Gastroesophageal sphincter (tissue), 4 donors: Measurements from ENCODE around the gene ADGRG1. TPM values are rescaled to one million over a fixed set of nuclear protein-coding genes. Genes with fewer than 3 reads are reported as not detected.

Experiments used
- ATAC-seq: fragments of 150-250 bp; one replicate; pipeline ENCODE4 v1.9.1; 2016; ENCODE audit warnings: mild to moderate bottlenecking, moderate library complexity
- H3K27ac ChIP-seq, 4 donors: fragments of 200-600 bp; sonication (generic) in 3 of 4; 1 replicate in 3 of 4; 2 replicates in 1 of 4; pipeline ENCODE4 v1.5.1; 2016 to 2019
- H3K27me3 ChIP-seq: fragments of 200-600 bp; sonication (generic); one replicate; pipeline ENCODE4 v1.5.1; 2019
- H3K36me3 ChIP-seq, 2 donors: fragments of 200-600 bp; sonication (generic); one replicate each; pipeline ENCODE4 v1.5.1; 2019; ENCODE audit warnings: control low read depth in 1 of 2
- H3K4me1 ChIP-seq, 3 donors: fragments of 200-600 bp; sonication (generic); 1 replicate in 2 of 3; 2 replicates in 1 of 3; pipeline ENCODE4 v1.5.1; 2016 to 2019; ENCODE audit warnings: control low read depth in 2 of 3
- H3K4me3 ChIP-seq, 2 donors: fragments of 200-600 bp; sonication (generic); one replicate each; pipeline ENCODE4 v1.5.1; 2019; ENCODE audit warnings: mild to moderate bottlenecking in 1 of 2, moderate library complexity in 1 of 2
- H3K9me3 ChIP-seq, 3 donors: fragments of 200-600 bp; sonication (generic); one replicate each; pipeline ENCODE4 v1.5.1; 2017 to 2019; ENCODE audit warnings: control low read depth in 2 of 3
- EP300 ChIP-seq: sonication (generic); formaldehyde crosslinking; IDR thresholded peaks from one replicate; pipeline ENCODE4 v1.6.1; 2017; ENCODE audit warnings: antibody characterized with exemption, mild to moderate bottlenecking
- POLR2A ChIP-seq, 2 donors: fragments of 450-650 bp; IDR thresholded peaks; one replicate each; pipeline ENCODE4 v1.6.1; 2017; ENCODE audit warnings: antibody characterized with exemption in 2 of 2, mild to moderate bottlenecking in 2 of 2, moderate library complexity in 1 of 2
- POLR2AphosphoS5 ChIP-seq: sonication (generic); formaldehyde crosslinking; IDR thresholded peaks from one replicate; pipeline ENCODE4 v1.6.1; 2017; ENCODE audit warnings: antibody characterized with exemption
- WGBS, 2 donors: methylation state at CpG; one replicate each; pipeline ENCODE4 v1.1.5; 2018; ENCODE audit warnings: low coverage in 1 of 2; 5-methylcytosine and 5-hydroxymethylcytosine counted together
- total RNA-seq, 4 donors: library from RNA; depleted of rRNA; stranded (reverse); fragments of >200 nt; gene quantifications; one replicate each; pipeline ENCODE4 v1.1.0, GENCODE V29; 2016
- TF ChIP-seq, protein P1 (sequence below), 4 experiments: fragments of 200-600 bp in 2 of 4; fragments of 450-650 bp in 2 of 4; sonication (generic) in 1 of 4; IDR thresholded peaks; one replicate each; pipeline ENCODE4 v1.5.1; 2017 to 2019; ENCODE audit warnings: antibody characterized with exemption in 4 of 4, mild to moderate bottlenecking in 2 of 4, moderate library complexity in 2 of 4

ADGRG1 gene
- total RNA-seq, 4 donors from 2014 or later: 7.0 to 20.1 (median 12.6) TPM

DNA sequence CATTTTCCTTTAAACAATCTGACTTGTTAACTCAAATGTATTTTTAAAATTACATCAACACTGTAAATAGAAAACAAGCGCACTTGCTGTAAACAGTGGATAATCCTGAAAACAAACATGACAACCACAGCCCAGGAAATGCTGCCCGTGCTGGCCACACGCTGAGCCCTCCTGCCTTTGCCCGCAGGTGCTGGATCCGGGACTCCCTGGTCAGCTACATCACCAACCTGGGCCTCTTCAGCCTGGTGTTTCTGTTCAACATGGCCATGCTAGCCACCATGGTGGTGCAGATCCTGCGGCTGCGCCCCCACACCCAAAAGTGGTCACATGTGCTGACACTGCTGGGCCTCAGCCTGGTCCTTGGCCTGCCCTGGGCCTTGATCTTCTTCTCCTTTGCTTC, 33.1 kb downstream of the ADGRG1 start:
- ATAC-seq: no peak
- Histone ChIP-seq H3K4me1 (no peaks in the 10 kb centered on the region), H3K36me3 (peaks cover 0 to 4% of the 10 kb centered on the region in 2 donors), H3K27ac (no peak overlapping the region), H3K9me3 (no peaks in the 10 kb centered on the region), H3K4me3 (no peak overlapping the region), H3K27me3 (peaks cover 7% of the 10 kb centered on the region)
- 57 to 92% methylated on average over 2 to 5 of the region's 7 CpGs for WGBS, 2 donors
- TF ChIP-seq POLR2AphosphoS5 (no peak), POLR2A (IDR thresholded peaks at IDR 0.05) (no peak), EP300 (no peak)
- TF ChIP-seq, protein P1, sequence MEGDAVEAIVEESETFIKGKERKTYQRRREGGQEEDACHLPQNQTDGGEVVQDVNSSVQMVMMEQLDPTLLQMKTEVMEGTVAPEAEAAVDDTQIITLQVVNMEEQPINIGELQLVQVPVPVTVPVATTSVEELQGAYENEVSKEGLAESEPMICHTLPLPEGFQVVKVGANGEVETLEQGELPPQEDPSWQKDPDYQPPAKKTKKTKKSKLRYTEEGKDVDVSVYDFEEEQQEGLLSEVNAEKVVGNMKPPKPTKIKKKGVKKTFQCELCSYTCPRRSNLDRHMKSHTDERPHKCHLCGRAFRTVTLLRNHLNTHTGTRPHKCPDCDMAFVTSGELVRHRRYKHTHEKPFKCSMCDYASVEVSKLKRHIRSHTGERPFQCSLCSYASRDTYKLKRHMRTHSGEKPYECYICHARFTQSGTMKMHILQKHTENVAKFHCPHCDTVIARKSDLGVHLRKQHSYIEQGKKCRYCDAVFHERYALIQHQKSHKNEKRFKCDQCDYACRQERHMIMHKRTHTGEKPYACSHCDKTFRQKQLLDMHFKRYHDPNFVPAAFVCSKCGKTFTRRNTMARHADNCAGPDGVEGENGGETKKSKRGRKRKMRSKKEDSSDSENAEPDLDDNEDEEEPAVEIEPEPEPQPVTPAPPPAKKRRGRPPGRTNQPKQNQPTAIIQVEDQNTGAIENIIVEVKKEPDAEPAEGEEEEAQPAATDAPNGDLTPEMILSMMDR (IDR thresholded peaks at IDR 0.05): no peak

DNA sequence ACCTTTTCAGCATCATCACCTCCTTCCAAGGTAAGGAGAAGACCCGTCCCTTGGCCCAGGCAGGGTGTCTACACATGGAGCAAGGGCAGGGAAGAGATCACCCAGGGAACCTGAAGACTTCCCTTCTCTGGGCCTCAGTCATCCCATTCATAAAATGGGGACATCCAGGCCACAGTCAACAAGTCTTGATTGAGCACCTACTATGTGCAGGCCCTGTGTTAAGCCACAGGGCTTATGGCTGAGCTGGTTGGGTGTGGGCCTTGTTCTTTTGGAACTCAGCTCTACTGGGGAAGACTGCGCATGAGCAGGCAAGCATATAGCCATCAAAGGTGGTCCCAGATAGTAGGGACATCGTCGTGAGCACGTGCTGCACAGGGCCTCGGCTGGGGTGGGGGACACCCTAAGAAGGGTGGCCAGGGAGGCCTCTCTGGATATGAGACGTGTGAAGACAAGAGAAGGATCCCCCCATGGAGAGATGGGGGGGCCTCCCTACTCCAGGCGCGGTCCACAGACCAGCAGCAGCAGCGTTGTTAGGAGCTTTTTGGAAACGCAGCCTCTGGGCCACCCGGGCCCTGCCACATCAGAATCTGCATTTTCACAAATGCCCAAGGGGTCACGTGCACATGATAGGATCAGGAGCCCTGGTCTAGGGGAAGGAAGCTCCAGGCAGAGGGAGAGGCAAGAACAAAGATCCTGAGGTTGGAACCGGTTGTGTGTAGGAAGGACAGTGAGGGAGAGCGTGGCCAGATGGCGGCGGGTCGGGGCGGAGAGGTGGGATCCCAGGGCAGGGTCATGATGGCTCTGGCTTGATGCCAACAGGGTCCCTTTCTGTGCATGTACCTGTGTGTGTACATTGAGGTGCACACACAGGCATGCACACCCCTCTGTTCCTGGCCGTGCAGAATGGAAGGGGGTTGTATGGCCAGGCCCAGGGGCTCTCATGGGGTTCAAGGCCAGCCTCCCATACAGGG, 33.8 kb downstream of the ADGRG1 start:
- Histone ChIP-seq H3K36me3 (peaks cover 0 to 4% of the 10 kb centered on the region in 2 donors), H3K27me3 (no peaks in the 10 kb centered on the region), H3K27ac (no peak overlapping the region), H3K4me3 (no peak overlapping the region), H3K9me3 (no peaks in the 10 kb centered on the region), H3K4me1 (no peaks in the 10 kb centered on the region)
- WGBS, 2 donors: 79 to 88% methylated on average over 4 to 7 of the region's 20 CpGs
- ATAC-seq: no peak
- TF ChIP-seq POLR2AphosphoS5: no peak
- TF ChIP-seq EP300: no peak
- no peak for TF ChIP-seq POLR2A (IDR thresholded peaks at IDR 0.05)
- TF ChIP-seq, protein P1 (IDR thresholded peaks at IDR 0.05): no peak

DNA sequence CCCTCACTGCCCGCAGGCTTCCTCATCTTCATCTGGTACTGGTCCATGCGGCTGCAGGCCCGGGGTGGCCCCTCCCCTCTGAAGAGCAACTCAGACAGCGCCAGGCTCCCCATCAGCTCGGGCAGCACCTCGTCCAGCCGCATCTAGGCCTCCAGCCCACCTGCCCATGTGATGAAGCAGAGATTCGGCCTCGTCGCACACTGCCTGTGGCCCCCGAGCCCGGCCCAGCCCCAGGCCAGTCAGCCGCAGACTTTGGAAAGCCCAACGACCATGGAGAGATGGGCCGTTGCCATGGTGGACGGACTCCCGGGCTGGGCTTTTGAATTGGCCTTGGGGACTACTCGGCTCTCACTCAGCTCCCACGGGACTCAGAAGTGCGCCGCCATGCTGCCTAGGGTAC, 35.0 kb downstream of the ADGRG1 start:
- H3K36me3 ChIP-seq: peaks cover 0 to 4% of the 10 kb centered on the region in 2 donors
- WGBS, 2 donors: no CpG with 5 or more reads among the region's 21 CpGs
- H3K4me1 ChIP-seq: no peaks in the 10 kb centered on the region
- ATAC-seq: no peak
- H3K27ac ChIP-seq: no peak overlapping the region
- no peak for TF ChIP-seq EP300
- no peak for TF ChIP-seq POLR2A (IDR thresholded peaks at IDR 0.05)
- no peak for TF ChIP-seq POLR2AphosphoS5
- TF ChIP-seq, protein P1 (IDR thresholded peaks at IDR 0.05): no peak
- no peak overlapping the region for H3K4me3 ChIP-seq
- no peaks in the 10 kb centered on the region for H3K9me3 ChIP-seq
- peaks cover 8% of the 10 kb centered on the region for H3K27me3 ChIP-seq

DNA sequence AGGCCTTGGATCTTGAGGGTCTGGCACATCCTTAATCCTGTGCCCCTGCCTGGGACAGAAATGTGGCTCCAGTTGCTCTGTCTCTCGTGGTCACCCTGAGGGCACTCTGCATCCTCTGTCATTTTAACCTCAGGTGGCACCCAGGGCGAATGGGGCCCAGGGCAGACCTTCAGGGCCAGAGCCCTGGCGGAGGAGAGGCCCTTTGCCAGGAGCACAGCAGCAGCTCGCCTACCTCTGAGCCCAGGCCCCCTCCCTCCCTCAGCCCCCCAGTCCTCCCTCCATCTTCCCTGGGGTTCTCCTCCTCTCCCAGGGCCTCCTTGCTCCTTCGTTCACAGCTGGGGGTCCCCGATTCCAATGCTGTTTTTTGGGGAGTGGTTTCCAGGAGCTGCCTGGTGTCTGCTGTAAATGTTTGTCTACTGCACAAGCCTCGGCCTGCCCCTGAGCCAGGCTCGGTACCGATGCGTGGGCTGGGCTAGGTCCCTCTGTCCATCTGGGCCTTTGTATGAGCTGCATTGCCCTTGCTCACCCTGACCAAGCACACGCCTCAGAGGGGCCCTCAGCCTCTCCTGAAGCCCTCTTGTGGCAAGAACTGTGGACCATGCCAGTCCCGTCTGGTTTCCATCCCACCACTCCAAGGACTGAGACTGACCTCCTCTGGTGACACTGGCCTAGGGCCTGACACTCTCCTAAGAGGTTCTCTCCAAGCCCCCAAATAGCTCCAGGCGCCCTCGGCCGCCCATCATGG, 35.7 kb downstream of the ADGRG1 start:
- Histone ChIP-seq H3K4me1 (no peaks in the 10 kb centered on the region), H3K36me3 (peaks cover 0 to 2% of the 10 kb centered on the region in 2 donors), H3K4me3 (no peak overlapping the region), H3K9me3 (no peaks in the 10 kb centered on the region), H3K27ac (no peak overlapping the region), H3K27me3 (peaks cover 13% of the 10 kb centered on the region)
- ATAC-seq: no peak
- WGBS, 2 donors: 89% methylated on average over 4 to 5 of the region's 15 CpGs
- TF ChIP-seq POLR2AphosphoS5 (no peak), POLR2A (IDR thresholded peaks at IDR 0.05) (no peak), EP300 (no peak)
- TF ChIP-seq, protein P1 (IDR thresholded peaks at IDR 0.05): no peak
